GM12892 (cell line): Measurements from ENCODE around the gene ANKS1B.

Experiments
- POLR2AphosphoS5 ChIP-seq: IDR thresholded peaks from 2 replicates; pipeline ENCODE4 v1.6.1; 2011; ENCODE audit warnings: low read depth, low read length, control low read depth
- TAF1 ChIP-seq: IDR thresholded peaks from 2 replicates; pipeline ENCODE4 v1.6.1; 2011; ENCODE audit warnings: low read depth, mild to moderate bottlenecking, control low read depth, low read length, borderline replicate concordance

- TF ChIP-seq TAF1 (no peak), POLR2AphosphoS5 (no peak)
Observed at GRCh38 chr12:99870085-99870484, 114.7 kb downstream of the ANKS1B start.
